Right forelimb (tissue), 1 donor: ENCODE results near the gene BEST4.
"Not testable (repeated sequence)": the region's sequence is repeated elsewhere in the genome, so short reads cannot be mapped to it uniquely, and the experiment has no call there.

Experiments used
- DNase-seq: peaks from one replicate; pipeline ENCODE4 v3.0.0-alpha.2; 2018

Gene BEST4

DNA sequence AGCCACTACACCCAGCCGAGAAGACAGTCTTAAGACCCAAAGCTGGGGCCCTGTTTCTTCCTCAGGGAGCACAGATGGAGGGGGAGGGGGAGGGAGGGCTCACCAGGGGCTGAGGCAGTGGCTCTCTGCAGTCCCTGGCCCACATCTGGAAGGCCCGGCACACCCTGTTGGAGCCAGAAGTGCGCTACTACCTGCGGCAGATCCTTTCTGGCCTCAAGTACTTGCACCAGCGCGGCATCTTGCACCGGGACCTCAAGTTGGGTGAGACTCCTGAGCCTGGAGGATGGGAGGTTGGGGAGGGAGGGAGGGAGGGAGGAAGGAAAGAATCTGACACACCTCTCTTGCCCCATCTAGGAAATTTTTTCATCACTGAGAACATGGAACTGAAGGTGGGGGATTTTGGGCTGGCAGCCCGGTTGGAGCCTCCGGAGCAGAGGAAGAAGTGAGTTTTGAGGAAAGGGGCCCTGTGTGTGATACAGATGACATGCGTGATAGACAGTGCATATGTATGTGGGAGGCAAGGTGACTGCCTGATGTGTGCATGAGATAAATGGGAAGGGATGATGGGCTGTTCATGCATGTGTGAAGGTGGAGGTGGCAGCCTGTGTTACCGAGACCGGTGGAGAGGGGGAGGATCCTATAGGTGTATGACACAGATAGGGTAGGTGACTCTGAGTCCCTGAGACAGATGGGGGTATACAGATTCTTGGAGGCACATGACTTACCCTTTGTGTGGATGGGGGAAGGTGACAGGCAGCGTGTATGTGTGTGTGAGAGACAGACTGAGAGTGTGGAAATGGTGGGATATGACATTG lies 13.7 kb upstream of the BEST4 start:
- DNase-seq: no peak

GRCh38 chr1:44799770-44800584 lies 12.0 kb upstream of the BEST4 start, which contains the start of gene PLK3:
PLK3 (plus strand) TSS chr1:44800377; CDS start chr1:44800464, 87 bp downstream.
- DNase-seq: peak; percentile 99

GRCh38 chr1:44798481-44799365 lies 10.8 kb upstream of the BEST4 start:
- no peak for DNase-seq

DNA sequence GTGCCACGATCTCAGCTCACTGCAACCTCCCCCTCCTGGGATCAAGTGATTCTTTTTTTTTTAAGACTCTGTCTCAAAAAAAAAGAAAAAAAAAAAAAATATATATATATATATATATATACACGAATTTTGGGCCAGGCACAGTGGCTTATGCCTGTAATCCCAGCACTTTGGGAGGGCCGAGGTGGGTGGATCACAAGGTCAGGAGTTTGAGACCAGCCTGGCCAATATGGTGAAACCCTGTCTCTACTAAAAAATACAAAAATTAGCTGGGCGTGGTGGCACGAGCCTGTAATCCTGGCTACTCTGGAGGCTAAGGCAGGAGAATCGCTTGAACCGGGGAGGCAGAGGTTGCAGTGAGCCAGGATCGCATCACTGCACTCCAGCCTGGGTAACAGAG lies 9.9 kb upstream of the BEST4 start:
- not testable (repeated sequence) for DNase-seq

GRCh38 chr1:44792736-44793502 lies 4.9 kb upstream of the BEST4 start:
- DNase-seq: no peak

DNA sequence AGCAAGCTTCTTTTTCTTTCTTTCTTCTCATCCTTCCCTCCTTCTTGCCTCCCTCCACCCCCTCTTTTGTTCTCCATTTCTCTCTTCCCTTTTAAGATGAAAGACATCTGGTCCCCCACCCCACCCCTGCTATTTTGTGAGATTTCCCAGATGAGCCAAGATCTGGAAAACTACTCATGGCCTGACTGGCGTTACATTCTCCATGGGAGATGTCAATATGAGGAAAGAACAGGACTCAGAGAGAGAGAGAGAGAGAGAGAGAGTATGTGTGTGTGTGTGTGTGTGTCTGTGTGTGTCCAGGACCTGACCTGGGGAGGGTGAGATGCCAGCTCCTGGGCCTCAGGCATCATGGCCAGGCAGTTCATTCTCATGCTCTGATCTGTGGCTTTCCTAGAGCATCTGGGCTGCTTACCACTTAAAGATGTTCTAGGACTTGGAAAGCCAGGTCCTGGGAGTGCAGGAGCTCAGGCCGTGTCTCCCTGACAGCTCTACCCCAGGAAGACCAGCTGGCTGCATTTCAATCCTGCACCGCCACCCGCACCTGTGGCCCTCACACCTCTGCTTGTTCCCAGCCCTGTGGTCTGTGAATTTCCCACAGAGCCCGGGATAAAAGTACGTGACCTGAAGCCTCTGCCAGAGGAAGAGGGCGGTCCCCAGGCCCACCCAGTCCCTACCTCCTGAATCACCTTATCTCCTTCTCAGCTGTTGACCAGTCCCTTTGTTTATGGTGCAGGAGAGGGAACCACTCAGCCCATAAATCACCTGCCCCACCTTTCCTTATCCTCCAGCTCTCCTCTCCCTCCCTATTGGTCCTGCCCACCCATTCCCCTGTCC lies 3.2 kb upstream of the BEST4 start:
- DNase-seq: no peak

- no peak for DNase-seq
Measured at GRCh38 chr1:44787506-44787905, 464 bp downstream of the BEST4 start.

DNA sequence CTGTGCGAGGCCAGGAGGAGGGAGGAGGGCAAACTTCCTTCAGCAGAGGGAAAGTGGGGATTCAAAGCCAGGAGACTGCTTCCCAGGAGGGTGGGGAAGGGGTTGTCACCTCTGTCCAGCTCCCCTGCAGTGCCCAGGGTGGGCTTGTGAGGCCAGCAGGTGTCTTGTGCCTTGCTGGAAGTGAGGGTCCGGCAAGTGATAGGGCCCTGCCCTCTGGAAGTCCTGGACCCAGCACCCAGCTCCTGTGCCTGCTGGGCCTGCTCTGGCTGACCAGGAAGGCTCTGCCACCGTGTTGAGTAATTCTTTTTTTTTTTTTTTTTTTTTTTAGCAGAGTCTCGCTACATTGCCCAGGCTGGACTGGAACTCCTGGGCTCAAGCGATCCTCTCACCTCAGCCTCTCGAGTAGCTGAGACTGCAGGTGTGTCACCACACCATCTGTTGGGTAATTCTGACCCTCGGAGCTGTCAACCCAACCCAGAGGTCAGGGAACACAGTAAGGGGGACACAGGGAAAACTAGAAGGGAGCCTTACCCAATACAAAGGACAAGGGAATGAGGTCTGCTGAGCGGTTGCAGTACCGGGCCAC lies 1.0 kb downstream of the BEST4 start:
- DNase-seq: no peak

GRCh38 chr1:44786138-44786840 lies 1.7 kb downstream of the BEST4 start:
- DNase-seq: peak; percentile 85

DNA sequence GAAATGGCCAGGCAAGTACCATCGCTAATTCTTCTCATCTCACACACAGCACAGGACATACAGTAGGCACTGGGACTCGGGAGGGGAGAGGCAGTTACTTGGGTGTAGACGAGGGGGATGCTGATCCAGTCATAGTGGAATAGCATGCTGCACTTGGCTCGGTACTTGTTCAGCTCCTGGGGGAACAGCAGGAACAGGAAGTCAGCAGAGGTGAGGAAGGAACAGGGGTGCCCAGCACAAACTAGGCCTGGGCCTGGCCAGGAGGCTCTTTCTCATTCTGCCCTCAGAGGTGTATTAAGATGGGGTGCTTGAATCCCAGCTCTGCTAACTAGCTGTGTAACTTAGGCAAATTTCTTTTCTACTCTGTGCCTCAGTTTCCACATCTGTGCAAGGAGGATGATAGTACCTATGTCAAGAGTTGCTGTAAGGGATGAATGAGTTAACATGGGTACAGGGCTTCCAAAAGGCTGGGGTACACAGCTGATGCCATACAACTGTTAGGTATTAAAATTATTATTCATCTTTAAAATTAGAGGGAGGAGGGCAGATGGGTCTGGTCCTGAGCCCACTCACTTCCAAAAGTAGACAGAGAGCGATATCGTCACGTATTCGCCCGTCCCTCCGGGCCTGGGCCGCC lies 2.4 kb downstream of the BEST4 start:
- DNase-seq: no peak

DNA sequence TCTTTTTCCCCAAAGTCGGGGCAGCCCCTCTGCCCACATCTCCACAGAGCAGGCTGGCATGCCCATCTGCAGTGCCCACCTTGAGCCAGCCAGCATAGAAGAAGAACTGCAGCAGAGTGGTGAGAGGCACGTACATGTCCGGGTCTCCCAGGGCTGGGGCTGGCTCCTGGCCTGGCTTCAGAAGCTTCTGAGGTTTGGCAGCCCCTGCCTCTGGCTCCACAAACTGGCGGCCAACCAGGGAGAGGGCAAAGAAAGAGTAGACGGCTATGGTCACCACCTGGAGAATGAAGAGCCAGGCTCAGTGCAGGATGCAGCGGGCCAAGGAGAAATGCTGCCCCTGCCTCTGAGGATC lies 3.0 kb downstream of the BEST4 start:
- no peak for DNase-seq

DNA sequence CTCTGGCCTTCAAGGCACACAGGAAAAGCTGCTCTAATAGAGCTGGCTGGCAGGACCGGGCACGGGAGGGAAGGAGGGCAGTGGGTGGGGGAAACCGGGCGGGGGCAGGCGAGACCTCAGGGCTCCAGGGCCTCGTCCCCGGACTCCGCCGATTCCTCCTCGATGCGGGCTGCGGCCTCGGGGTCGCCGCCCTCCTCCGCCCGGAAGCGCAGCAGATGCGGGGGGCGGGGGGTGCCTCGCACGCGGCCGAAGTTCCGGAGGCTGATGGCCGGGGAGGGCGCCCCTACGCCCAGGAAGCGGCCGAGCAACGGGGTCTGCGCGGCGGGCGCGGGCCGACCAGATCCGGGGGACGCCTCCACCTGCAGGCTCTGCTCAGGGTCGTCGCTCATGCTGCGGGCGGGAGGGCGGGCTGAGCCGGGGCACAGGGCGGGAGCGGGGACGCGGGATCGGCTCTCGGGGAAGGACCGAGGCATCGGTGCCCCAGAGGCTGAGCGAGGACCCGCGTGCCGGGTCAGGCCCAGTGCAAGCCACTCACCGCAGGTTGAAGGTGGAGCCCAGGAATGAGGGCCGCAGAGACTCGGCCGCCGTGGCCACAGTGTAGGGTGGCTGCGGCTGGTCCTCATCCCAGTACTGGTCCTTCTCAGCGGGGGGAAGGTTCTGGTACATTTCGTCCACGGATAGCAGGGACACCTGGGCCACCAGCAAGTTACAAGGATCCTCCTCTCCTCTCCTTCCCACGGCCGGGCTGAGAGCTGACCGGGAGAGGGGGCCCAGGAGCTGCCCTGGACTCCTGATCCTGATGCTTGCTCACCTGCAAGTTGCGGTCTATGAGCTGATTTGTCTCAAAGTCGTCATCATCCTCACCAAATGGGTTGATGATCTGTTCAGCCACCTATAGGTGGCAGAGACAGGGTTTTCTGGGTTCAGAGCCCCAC lies 3.6 kb downstream of the BEST4 start:
- no peak for DNase-seq

DNA sequence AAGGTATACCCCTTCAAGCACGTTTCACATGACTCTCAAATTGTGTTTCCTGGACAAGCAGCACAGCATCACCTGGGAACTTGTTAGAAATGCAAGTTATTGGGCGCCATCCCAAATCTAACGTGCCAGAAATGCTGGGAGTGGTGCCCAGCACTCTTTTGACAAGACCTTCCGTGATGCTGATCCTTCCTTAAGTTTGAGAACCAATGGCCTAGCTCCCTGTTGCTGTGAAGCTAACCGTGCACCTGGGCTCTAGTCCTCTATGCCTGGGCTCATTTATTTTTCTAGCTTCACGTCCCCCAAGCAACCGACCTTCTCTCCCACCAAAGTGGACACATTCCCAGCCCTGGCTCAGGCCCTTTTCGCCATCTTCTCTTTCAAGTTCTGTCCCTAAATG lies 4.3 kb downstream of the BEST4 start:
- DNase-seq: no peak

- DNase-seq: no peak
Measured at GRCh38 chr1:44780583-44781121, 7.3 kb downstream of the BEST4 start.

- DNase-seq: no peak
Measured at GRCh38 chr1:44778705-44779576, 9.0 kb downstream of the BEST4 start.

GRCh38 chr1:44777969-44778635 lies 9.9 kb downstream of the BEST4 start:
- no peak for DNase-seq

- DNase-seq: peak; percentile 34
Measured at GRCh38 chr1:44777547-44777946, 10.4 kb downstream of the BEST4 start.
